ENCODE measurements around the gene MCOLN1. TPM values are rescaled to one million over a fixed set of nuclear protein-coding genes. Genes with fewer than 3 reads are reported as not detected.

The MCOLN1 gene
- total RNA-seq: 6.9 TPM

GRCh38 chr19:7522072-7522922 lies at the start of gene MCOLN1:
MCOLN1 (plus strand) TSS chr19:7522624; CDS start chr19:7522751, 127 bp downstream.
- peak; percentile 96 for DNase-seq

- no peak for DNase-seq
Observed at GRCh38 chr19:7475665-7476064, 46.8 kb upstream of the MCOLN1 start.

DNA sequence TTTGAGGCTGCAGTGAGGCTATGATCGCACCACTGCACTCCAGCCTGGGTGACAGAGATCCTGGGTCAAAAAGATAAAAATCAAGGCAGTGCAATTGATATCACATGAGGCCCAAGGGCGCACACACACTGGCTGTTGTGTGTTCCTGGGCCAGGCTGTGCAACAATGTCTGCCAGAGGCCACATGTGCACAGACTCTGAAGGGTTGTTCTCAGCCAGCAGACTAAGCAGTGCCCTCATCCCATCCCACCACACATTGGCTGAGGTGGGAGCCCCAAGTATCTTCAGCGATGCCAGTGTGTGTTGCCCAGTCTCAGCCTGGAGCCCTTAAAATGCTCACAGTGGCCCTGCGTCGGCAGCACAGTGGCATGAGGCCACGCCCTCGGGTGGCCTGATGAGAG lies 46.2 kb upstream of the MCOLN1 start:
- no peak for DNase-seq

- DNase-seq: peak; percentile 8
Observed at GRCh38 chr19:7476777-7477494, 45.5 kb upstream of the MCOLN1 start.

- DNase-seq: no peak
Observed at GRCh38 chr19:7477758-7478157, 44.7 kb upstream of the MCOLN1 start.

DNA sequence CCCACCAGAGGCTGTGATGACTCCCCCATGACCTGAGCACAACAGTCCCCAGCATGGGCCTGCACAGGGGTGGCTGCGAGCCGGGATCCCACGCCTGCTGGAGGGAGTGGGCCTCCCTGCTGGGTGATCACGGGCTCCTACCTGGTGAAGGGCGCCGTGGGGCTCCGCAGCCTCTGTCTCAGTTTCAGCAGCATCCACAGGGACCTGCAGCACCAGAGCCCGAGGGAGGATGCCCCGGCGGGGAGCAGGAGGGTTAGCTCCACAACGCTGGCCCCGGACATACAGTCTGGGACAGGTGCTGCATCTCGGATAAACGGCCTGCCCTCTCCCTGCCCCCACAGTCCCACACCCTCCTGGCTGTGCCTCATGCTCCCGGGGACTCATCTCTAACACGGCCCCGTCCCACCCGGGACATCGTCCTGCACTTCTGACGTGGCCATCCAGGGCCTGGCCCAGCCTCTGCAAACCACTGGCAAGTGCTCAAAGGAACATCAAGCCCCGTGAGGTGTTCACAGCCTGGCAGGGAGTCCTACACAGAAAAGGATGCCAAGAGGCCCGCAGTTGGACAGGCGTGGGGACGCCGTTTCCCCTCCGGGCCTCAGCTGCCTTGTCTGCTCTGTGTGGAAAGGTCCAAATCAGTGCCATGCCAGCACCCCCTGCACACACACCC lies 44.1 kb upstream of the MCOLN1 start:
- DNase-seq: no peak

- DNase-seq: no peak
Observed at GRCh38 chr19:7478843-7479227, 43.6 kb upstream of the MCOLN1 start.

GRCh38 chr19:7480222-7480969 lies 42.0 kb upstream of the MCOLN1 start:
- DNase-seq: no peak

- DNase-seq: no peak
Observed at GRCh38 chr19:7480970-7481255, 41.5 kb upstream of the MCOLN1 start.

DNA sequence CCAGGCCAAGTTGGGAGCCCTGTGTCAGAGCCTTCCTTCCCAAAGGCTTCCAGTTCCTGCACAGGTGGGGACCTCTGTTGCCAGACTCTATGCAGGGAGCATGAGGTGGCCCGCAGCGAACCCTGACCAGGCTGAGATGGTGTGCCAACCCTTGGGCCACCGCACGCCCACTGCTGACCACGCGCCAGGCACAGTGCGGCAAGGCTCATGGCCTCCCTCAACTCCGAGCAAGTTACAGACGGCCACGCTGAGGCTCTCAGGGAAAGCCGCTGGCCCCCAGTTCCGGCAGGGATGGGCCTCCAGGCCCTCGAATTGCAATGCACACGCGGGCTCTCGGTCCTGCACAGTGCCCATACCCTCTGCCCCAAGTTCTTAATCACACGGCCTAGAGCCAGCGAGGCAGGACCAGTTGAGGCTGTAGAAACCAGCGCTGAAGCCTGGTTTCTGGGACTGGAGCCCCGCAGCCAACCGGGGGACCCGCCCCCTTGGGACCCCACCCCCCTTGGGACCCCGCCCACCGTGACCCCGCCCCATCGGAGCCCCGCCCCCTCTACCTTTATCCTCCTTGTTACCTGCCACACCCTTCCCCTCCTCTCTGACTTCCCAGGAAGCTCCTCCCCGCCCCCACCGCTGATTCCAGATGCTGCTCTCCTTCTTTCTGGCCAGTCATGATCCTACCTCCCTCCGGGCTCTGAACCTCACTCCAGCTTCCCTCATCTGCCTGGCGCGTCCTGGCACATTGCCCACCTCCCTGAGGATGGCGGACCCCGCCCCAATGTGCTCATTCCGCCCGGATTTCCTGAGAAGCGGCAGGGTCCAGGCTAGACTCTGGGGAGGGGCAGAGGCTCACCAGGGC lies 39.6 kb upstream of the MCOLN1 start:
- DNase-seq: no peak

GRCh38 chr19:7483720-7484201 lies 38.7 kb upstream of the MCOLN1 start:
- DNase-seq: no peak

DNA sequence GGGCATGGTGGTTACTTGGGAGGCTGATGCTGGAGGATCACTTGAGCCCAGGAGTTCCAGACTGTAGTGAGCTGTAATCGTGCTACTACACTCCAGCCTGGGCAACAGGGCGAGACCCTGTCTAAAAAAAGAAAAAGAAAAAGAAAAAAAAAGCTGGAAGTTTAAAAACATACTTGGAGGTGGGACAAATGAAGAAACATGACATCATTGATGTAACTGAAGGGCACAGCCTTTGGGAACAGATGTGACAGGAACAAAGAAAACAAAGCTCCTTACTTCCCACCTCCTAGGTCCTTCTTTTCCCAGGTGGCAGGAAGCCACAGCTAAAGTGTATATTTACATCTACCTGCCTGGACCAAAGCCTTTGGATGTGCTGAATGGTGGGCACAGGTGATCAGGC lies 35.5 kb upstream of the MCOLN1 start:
- DNase-seq: no peak

DNA sequence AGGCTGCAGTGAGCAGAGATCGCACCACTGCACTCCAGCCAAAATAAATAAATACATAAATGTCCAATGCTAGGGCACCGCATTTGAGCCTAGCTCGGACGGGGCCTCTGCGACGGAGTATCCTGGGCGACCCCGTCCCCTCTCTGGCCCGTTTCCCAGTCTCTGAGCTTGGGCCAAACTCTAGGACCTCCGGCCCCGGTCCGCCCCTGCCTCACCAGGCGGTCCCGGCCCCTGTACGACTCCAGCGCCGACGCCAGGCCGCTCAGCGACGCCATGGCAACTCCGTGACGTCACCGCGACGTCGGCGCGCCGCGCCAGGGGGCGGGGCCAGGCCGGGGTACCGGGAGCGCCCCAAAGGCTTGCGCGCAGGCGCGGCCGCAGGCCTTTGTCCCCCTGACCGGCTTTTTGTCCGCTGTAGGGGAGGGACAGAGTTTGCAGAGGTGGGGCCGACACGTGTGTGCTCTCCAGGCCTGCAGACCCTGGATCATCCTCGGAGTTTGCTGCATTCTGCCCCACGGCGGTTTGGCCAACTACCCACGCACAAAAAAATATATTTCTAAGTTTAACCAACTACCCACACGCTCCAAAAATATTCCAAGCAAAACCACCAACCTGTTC lies 33.6 kb upstream of the MCOLN1 start, which contains the start of gene PEX11G:
TSS of gene PEX11G (minus strand) at position 300 of the 618 bp plus-strand sequence. CDS start at position 275, 25 bp downstream.
- DNase-seq: peak; percentile 79

DNA sequence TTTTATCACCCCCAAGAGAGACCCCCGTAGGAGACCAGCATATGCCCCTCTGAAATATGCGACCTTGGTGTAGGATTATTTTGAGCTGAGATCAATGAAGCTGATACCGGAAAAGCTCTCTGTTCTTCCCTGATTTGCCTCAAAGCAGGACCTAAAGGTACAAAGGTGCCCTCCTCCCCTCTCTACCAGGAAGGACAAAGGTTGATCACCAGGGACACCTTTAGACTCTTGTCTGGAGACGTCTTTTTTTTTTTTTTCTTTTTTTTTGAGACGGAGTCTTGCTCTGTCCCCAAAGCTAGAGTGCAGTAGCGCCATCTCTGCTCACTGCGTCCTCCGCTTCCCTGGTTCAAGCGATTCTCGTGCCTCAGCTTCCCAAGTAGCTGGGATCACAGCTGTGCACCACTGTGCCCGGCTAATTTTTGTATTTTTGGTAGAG lies 32.8 kb upstream of the MCOLN1 start:
- DNase-seq: no peak

DNA sequence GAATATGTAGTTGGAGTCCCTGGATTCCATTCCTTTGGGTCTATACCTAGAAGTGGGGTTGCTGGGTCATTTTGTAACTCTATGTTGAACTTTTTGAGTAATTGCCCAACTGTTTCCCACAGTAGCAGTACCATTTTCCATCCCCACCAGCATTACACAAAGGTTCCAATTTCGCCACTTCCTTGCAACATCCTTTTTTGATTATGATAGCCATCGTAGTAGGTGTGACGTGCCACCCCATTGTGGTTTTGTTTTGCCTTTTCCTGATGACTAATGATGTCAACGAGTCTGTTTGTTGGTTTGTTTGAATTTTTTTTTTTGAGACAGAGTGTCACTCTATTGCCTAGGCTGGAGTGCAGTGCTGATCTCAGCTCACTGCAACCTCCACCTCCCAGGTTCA lies 30.3 kb upstream of the MCOLN1 start:
- no peak for DNase-seq

DNA sequence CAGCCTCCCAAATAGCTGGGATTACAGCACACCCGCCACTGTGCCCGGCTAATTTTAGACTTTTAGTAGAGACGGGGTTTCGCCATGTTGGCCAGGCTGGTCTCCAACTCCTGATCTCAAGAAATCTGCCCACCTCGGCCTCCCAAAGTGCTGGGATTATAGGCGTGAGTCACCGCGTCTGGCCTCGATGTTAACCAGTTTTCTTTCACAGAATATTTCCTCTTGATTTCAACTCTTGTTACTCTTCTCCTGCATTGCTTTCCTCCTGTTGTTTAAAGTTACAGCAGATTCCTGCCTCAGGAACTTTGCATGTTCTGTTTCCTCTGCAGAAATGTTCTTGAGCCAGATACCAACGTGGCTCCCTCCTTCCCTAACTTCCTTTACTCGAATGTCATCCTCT lies 29.9 kb upstream of the MCOLN1 start:
- no peak for DNase-seq

DNA sequence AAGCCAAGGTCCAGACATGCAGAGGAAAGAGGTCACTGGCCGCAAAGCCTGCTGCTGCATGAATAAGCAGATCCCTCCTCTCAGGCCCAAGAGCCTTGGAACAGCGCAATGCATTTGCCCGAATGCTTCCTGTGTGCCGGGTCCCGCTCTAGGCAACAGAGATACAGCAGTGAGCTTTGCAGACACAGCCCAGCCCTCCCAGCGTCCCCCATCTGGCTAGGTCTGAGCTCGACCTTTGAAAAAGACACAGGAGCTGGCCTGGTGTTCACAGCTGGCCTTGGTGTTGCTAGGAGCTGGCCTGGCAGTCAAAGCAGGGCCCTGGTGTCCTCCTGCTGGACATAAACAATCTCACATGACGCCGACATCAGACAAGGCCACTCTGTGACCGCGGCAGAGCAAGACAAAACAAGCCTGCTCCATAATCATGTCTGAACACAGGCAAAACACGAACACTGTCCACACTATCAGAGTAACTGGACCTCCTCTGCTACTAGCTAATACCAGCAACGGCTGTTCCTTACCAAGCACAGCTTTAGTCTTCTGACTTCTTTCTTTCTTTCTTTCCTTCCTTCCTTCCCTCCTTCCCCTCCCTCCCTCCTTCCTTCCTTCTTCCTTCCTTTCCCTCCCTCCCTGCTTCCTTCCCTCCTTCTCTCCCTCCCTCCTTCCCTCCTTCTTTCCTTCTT lies 27.9 kb upstream of the MCOLN1 start:
- no peak for DNase-seq

- no peak for DNase-seq
Observed at GRCh38 chr19:7497292-7497691, 25.1 kb upstream of the MCOLN1 start.

DNA sequence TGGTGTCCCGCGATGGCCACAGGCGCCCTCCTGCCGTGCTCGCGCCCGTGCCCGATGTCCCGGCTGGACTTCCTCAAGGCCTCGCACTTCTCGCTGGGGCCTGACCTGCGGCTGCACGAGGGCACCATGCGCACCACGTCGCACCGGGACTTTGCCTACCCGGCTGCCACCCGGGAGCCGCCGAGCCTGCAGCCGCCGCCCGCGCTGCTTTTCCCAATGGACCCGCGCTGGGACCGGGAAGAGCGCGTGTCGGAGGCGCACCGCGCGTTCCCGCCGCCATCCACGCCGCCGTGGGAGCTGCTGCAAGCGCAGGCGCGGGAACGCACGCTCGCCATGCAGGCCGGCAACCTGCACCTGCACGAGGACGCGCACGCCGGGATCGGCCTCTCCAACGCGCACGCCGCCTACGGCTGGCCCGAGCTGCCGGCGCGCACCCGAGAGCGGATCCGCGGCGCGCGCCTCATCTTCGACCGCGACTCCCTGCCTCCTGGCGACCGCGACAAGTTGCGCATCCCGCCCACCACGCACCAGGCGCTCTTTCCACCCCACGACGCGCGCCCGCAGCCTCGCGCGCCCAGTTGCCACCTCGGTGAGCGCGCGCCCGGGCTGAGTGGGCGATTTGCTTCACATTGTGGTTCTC lies 21.5 kb upstream of the MCOLN1 start:
- DNase-seq: no peak

DNA sequence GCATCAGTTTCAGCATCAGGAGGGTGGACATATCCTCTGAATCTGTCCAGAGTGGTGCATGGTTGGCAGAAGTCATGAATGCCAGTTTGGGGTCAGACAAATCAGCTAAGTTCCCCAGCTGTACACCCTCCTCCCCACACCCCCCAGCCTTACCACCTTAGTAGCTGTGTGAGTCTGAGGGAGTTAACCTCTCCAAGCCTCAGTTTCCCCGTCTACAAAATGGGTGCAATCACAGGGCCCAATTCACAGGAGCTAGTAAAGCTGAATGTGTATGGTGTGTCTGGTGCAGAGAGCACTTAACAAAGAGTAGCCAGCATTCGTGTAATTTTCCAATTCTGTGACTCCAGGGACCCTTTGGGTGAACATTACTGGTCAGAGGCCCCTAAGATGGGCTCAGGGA lies 19.9 kb upstream of the MCOLN1 start:
- DNase-seq: no peak

Data from skin of body (tissue), 2 donors.